Glomerular visceral epithelial cell (primary cell): ENCODE measurements around the gene MOB4.
"Not testable (repeated sequence)": the region's sequence is repeated elsewhere in the genome, so short reads cannot be mapped to it uniquely, and the experiment has no call there.

Experiments used
- DNase-seq: peaks from one replicate; pipeline ENCODE4 v3.0.0-alpha.2; 2016; ENCODE audit errors: extremely low spot score

The MOB4 gene

DNA sequence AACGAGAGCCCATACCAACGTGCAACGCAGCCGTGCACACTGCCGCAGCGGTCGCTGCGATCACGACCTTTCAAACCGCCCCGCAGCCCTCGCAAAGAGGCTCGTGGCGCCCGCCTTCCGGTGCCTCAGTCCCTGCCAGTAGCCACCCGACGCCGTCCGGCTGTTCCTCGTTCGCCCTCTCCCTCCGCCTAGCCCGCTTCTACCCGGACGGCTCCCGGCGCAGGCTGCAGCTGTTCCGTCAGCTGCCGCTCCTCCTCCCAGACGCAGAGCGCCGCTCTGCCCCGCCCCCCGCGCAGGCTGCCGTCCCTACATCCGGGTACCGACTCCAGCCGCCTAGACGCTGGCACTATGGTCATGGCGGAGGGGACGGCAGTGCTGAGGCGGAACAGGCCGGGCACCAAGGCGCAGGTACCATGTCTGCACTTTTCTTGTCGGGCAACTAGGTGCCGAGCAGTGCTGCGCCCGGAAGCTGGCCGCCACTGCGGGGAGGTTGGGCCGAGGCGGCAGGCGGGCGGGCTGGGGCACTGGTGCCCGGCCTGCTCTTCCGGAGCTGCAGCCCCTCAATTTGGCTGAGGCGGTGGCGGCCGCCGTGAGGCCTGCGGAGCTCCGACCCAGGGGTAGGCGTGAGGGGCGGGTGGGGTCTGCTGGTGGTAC is at the start of gene MOB4:
Gene MOB4, plus strand, starts transcription at position 328 of the 654 bp plus-strand sequence. Its CDS starts 21 bp downstream, at position 349.
- peak; percentile 97 for DNase-seq

DNA sequence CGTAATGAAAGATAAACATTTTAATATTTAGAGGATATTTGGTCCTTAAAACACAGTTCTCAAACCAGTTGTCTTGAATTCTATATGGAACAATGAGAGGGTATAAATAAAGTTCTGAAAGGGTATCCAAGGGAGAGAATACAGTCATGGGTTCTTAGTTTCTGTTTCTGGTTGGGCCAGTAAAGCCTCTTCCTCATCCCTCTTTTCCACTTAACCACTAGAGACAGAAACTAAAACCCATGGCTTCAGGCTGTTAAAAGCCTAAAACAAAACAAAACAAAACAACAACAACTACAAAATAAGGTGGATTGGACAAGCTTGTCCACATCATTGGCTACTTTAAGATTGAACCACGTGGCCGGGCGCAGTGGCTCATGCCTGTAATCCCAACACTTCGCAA is 43.7 kb upstream of the MOB4 start:
- DNase-seq, result no peak

DNA sequence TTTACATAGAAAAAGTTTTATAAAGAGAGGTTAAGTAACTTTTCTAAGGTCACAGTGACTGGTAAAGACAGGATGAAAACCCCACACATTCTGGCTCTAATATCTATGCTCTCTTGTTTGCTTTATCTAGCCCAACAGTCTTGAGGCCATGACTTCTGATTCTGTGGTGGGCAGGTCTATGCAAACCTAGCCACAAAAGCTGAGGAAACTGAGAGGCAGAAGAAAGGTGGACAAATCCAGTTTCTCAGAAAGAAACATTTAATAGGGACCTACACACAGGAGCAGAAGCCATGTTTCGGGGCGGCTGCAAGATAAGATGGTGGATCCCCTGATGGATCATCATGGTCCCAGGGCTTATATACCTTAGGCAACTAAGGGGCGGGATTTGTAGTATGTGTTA is 38.1 kb upstream of the MOB4 start:
- no peak for DNase-seq

DNA sequence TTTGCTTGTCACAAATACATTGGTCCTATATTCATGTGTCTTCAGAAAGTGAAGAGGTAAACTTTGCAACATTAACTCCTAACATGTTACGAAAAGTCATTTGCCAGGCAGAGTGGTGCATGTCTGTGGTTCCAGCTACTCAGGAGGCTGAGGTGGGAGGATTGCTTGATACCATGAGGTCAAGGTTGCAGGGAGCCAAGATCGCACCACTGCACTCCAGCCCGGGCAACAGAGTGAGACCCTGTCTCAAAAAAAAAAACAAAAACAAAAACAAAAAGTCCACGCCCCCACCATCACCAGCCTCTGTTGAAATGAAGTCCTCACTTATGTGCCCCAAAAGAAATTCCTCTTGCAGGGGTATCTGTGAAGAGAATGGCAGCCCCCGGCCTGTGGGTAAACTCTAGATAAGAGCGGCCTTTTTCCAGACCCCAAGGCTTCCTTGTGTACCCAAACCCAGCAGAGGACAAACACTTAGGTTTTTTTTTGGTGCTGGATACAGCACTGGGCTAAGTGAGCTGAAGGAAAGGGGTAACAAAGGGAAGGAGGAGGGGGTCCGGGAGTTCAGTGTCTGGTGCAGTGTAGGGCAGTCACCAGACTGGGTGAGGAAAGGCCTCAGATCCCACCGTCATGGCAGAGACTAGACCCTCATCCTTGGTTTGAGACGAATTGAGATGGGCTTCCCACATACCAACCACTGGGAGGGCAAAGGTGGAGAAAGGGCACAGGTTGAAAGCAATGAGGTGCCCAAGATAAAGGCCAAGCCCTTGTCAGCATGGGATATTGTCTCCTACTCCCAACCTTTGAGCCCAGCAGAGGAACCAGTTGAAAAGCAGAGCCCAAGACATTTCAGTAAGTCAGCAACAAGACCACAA is 35.5 kb upstream of the MOB4 start:
- no peak for DNase-seq

DNA sequence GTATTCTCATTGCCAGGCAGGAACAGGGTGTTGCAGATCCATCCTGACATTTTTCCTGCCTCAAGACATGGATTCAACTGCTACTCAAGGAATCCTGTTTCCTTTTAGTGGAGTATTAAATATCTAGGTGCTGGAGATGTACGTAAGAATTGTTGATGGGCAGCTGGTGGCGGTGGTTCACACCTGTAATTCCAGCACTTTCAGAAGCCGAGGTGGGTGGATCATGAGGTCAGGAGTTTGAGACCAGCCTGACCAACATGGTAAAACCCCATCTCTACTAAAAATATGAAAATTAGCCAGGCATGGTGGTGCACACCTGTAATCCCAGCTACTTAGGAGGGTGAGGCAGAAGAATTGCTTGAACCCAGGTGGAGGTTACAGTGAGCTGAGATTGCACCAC is 31.6 kb upstream of the MOB4 start:
- DNase-seq, result not testable (repeated sequence)

DNA sequence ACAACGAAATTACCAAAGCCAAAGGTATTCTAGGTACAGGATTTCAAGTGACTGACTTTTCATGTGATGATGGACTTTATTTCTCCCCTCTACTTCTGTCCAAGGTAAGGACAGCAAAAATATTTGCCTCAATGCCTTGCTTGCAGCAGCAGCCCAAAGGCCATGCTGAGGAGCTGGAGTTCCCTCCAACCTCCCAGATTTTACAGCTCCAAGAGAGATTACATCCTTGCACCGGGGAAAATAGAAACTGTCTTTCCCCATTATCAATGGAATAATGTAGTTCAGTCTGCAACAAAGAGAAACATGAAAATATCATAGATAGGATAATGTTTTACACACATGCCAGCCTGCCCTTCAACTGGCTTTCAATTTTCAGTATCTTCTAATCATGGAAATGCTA is 29.7 kb upstream of the MOB4 start:
- no peak for DNase-seq

DNA sequence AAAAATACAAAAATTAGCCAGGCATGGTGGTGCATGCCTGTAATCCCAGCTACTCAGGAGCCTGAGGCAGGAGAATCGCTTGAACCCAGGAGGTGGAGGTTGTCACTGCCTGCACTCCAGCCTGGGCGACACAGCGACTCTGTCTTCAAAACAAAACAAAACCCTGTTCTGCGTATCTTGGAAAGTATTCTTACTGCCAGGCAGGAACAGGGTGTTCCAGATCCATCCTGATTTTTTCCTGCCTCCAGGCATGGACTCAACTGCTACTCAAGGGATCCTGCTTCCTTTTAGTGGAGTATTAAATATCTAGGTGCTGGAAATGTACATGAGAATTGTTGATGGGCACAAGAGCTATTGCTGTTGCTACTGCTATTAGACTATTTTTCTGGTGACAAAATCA is 28.5 kb upstream of the MOB4 start:
- DNase-seq, result no peak

DNA sequence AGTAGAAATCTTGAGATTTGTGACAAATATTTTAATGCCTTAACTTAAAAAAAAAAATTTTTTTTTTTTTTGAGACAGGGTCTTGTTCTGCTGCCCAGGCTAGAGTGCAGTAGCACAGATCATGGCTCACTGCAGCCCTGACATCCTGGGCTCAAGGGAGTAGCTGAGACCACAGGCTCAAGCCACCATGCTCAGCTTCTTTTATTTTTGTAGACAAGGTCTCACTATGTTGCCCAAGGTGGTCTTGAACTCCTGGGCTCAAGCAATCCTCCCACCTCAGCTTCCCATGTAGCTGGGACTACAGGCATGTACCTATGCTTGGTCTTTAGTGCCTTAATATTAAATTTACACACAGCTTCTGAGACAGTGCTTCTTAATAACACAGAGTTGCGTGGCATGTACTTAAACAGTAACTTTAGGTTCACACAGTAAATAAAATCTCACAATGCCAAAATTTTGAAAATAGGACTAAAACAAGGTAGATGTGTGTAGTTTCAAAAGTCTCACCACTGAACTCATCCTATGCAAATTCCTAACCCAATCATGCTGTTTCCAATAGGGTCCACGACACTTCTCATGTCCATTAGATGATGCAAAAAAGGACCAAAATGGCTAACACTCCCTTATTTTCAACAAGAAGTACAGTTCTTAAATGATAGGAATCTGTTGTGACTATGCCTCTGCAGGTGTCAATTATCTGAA is 20.3 kb upstream of the MOB4 start:
- DNase-seq, result no peak

DNA sequence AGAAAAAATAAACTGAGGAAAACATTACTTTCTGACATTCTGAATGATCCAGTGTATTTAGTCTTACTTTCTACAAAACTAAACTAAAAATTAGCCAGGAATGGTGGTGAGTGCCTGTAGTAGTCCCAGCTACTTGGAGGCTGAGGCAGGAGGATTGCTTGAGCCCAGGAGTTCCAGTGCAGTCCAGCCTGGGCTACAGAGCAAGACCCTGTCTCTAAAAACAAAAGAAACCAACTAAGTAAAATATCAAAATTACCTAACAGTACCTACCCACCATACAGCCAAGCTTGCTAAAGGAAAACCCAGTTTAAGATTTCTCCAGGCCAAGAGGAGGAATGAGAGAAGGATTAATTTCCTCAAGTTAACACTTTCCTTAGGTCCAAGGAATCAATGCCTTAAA is 19.2 kb upstream of the MOB4 start:
- DNase-seq, result no peak

DNA sequence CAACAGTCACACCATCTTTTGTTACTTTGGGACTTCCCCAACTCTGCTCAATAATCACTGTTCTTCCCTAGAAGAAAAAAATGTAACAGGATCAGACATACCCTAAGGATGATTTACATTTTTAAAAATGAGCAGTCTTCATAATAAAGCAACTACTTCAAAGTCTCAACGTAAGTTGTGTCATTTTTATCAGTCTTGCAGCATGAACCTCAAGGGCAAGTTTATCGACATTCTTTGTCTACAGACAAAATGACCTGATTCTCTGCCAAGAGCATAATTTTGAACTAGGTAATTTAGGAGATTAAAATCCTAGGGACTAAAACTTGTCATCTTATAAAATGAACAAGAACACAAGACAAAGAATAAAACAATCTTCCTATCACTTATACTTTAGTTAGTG is 18.5 kb upstream of the MOB4 start:
- no peak for DNase-seq

DNA sequence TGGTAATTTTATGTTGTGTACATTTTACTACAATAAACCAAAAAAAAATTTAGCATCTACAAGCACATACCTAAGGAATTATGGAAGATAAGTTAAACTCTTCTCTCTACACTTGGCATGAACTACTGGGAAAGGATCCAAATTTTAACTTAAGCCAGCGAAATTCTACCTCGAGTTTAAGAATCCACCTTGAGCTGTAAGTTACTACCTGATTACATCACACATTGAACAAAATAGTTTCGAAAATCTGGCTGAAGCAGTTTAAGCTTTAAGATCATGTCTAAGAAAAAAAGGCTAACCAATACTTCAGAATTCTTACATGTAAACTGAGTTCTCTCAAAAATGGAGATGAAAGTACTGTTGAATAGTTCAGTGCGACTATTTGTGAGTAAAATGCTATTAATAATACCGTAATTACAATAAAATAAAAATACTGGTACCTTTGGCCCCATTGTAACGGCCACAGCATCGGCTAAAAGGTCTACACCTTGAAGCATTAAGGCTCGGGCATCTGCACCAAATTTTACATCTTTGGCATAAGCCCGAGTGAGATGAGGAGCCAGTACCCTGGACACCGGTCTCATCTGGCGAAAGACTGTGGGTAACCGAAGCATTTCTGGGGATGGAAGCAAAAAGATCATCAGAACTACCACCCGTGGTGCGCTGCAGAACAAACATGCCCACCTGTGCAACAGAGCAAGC is 17.5 kb upstream of the MOB4 start:
- no peak for DNase-seq

DNA sequence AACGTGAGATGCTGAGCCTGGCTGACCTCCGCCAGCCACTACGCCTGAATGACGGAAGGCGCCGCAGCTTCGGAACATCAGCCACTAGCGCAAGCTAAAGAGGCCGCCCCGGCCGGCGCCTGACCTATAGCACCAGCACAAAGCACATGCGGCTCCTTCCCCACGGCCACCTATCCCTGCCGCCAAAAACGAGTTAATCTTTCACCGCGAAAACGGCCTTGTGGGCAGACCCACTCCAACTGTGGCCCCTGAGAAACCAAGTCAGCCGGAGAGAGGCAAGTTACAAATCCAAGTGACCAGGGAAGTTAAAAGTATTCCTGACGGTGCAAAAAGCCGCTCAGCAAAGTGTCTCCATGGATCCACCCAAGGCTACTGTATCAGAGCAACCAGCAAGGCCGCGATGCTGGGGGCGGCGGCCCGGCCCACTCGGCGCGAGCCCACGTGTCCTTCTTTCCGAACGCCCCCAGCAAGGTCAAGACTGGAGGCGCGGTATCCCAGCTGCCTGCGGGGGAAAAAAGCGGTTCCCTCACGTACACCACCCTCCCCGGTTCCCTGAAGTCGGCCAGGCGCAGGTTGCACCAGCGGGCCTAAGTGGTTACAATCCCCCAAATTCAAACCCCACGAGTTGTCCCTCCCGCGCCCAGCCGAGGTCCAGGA is 16.8 kb upstream of the MOB4 start:
- DNase-seq, result peak; percentile 76

DNA sequence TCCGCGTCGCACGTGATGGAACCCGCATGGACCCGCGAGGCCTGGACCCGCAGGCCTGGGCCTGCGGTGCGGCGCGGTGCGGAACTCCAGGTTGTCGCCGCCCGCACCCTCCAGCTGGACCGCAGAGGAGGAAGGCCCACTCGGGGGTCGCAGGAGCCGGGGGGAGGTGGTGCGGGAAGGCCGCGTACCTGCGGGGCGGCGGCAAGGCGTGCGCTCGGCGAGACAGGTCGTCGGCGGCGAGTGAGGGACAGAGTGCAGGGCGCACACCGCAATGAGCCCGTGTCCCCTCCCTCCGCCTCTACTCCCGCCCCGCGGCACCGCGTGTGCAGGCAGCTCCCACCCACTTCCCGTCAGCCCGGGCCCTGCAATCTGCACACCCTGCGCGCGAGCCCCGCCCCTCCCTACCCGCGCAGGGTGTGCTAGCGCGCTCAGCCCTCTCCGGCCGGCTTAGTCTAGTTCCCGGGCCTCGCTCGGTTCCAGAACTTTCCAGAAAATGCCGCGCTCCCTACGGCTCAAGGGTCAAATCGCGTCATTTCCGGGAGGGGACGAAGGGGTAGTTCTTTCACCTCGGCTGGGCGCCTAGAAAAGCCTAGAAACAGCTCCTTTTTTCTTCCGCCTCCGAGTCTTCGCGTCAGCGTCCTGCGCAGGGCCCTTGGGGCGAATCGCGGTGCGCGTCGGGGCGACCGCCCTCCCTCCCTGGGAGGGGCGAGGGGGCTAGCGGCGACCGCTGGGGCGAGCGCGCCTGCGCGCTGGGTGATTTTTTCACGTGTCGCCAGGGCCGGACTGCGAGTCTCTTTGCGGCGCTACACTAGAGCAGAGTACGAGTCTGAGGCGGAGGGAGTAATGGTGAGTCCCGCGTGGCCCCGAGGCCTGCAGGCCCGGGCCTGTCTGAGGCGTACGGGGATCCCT is 16.0 kb upstream of the MOB4 start, which contains the start of the genes HSPD1 and HSPE1:
Gene HSPD1, minus strand, starts transcription at position 247 of the 909 bp plus-strand sequence. CDS start 992 bp downstream, outside the sequence.
Gene HSPE1, plus strand, starts transcription at position 786 of the 909 bp plus-strand sequence. Its CDS starts 58 bp downstream, at position 844.
- peak; percentile 100 for DNase-seq

DNA sequence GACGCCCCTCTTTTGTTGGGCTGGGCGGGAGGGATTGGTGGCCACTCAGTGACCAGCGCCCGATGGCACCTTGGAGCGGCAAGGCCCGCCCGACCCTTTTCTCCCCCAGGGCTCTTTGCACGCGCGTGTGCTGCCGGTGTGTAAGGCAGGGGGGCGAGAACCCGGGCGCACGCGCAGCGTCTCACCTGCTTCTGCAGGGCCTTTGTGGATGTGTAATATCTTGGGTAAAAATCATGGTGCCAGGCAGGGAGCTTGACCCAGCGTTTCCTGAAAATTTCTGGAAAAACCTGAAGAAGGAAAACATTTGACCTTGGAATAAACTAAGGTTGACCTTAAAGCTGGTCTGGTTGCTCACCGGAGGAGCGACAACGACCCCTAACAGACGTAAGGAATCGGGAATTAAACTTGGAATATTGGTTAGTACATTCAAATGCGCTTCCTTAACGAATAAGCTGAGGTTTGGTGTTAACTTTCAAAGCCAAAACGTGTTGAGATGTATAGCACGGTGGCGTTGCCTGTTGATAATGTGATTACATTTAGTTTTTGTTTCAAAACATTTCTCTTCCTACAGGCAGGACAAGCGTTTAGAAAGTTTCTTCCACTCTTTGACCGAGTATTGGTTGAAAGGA is 15.2 kb upstream of the MOB4 start:
- DNase-seq, result no peak

DNA sequence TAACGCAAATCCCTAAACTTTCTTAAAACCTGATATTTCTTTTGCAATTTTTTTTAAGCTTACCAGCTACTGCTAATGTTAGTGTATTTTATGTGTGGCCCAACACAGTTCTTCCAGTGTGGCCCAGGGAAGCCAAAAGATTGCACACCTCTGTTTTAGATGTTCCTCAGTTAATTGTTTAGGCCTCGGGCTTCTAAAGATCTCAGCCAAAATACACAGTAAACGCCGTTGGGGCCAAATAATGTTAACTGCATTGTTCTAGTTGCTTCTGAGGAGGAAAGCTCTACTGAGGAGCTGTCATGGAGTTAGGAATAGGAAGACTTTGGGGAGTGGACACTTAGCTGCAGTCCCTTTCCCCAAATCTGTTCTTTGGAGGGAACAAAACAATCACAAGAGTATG is 13.7 kb upstream of the MOB4 start:
- DNase-seq, result no peak

DNA sequence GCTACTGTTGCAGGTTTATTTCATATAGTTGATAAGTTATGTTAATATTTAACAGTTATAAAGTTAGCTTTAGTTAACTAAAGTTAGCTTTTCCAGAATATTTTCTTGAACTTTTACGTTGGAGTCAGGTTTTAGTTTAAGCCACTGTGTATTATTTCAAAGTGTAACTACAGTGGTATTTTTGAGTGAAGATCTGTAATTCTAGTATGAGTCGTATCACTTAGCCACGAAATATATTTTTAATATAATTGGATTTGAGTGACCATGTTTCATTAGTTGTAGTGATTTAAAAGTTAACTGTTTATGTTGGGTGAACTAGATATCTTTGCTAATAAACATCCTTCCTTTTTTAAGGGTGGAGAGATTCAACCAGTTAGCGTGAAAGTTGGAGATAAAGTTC is 13.2 kb upstream of the MOB4 start:
- no peak for DNase-seq

DNA sequence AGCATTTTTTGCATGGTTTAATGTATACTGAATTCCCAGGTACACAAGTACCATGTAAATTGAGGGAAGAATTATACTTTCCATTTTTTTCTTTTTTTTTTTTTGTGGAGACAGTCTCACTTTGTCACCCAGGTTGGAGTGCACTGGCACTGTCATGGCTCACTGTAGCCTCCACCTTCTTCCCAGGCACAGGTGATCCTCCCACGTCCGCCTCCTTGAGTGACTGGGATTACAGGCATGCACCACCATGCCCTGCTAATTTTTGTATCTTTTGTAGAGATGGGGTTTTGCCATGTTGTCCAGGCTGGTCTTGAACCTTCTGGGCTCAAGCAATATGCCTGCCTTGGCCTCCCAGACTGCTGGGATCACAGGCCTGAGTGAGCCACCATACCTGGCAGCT is 11.9 kb upstream of the MOB4 start:
- no peak for DNase-seq

DNA sequence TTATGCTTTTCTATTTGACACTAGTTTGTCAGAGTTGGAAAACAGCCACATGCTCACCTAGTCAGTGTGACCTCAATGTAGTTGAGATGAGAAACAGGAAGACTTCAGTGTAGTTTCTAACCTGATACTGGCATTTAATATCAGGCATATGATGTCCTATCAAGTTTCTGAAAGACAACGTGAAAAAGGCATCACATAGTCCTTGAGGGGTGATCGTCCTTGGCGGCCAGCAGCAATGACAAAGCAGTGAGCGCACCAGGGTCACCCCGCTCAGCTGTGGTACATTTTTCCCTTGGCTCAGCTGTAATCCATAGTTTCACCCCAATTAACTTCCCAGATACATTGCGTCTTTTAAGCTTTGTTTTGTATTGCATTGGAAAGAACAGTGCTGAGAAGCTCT is 11.4 kb upstream of the MOB4 start:
- no peak for DNase-seq

DNA sequence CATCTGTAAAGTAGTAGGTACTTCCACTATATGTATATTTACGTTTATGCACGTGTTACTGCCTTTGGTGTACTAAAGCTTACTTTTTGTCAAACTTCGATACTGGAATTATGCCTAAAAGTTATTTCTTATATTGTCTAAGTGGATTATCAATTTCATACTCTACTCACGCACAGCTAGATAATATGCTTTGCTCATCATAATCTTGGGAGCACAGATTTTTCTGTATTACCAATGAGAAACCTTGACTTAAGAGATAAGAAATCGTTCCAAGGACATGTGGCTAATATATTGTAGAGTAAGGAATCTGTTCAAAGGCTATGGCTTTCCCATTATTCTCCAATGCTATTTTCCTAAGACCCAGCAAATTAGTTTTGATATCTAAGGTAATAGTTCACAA is 9.2 kb upstream of the MOB4 start:
- no peak for DNase-seq

DNA sequence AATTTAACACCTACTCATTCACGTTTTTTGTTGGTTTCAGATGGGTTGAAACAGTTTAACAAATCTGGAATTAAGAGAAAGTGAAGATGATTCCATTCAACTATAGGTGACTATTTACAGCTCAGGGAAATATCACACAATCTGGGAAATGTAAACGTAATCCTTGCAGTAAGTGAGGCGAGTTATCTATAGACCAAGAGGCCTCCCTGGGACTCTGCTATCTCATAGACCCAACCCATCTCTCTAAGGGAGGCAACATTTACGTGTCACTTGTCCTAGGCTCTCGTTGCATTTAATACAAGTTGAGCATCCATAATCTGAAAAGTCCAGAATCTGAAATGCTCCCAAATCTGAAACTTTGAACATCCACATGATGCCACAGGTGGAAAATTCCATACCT is 2.0 kb upstream of the MOB4 start:
- DNase-seq, result no peak
